Activated CD4-positive, alpha-beta T cell treated with anti-CD3 and anti-CD28 coated beads for 24 hours (primary cell): ENCODE measurements around the gene HOXC4.
"Not testable (repeated sequence)": the region's sequence is repeated elsewhere in the genome, so short reads cannot be mapped to it uniquely, and the experiment has no call there.

Source experiments
- DNase-seq, 2 donors: peaks; one replicate each; pipeline ENCODE4 v3.0.0-alpha.2; 2020; ENCODE audit warnings: low read depth in 2 of 2

Gene HOXC4

GRCh38 chr12:54055552-54055951 is 1.9 kb downstream of the HOXC4 start:
- DNase-seq: no peak

GRCh38 chr12:54056110-54056509 is 2.5 kb downstream of the HOXC4 start:
- DNase-seq: no peak

GRCh38 chr12:54058128-54058768 is 4.6 kb downstream of the HOXC4 start:
- DNase-seq: no peak

- DNase-seq: no peak
Observed at GRCh38 chr12:54059668-54060067, 6.0 kb downstream of the HOXC4 start.

GRCh38 chr12:54060174-54060974 is 6.7 kb downstream of the HOXC4 start:
- no peak for DNase-seq

- DNase-seq: no peak
Observed at GRCh38 chr12:54060975-54061778, 7.5 kb downstream of the HOXC4 start.

GRCh38 chr12:54065677-54066076 is 12.0 kb downstream of the HOXC4 start:
- no peak for DNase-seq

- DNase-seq: no peak
Observed at GRCh38 chr12:54066408-54066807, 12.8 kb downstream of the HOXC4 start.

GRCh38 chr12:54068418-54069070 is 14.9 kb downstream of the HOXC4 start:
- no peak for DNase-seq

- DNase-seq: no peak
Observed at GRCh38 chr12:54071942-54072341, 18.3 kb downstream of the HOXC4 start.

- no peak for DNase-seq
Observed at GRCh38 chr12:54074308-54074707, 20.7 kb downstream of the HOXC4 start.

GRCh38 chr12:54075409-54075808 is 21.8 kb downstream of the HOXC4 start:
- DNase-seq: no peak

- no peak for DNase-seq
Observed at GRCh38 chr12:54075974-54076373, 22.3 kb downstream of the HOXC4 start.

- DNase-seq: not testable (repeated sequence)
Observed at GRCh38 chr12:54077843-54078242, 24.2 kb downstream of the HOXC4 start.

GRCh38 chr12:54079115-54079514 is 25.5 kb downstream of the HOXC4 start:
- DNase-seq: not testable (repeated sequence)

- not testable (repeated sequence) for DNase-seq
Observed at GRCh38 chr12:54080008-54080924, 26.6 kb downstream of the HOXC4 start.

GRCh38 chr12:54081053-54081514 is 27.4 kb downstream of the HOXC4 start:
- DNase-seq: not testable (repeated sequence)

GRCh38 chr12:54081581-54082396 is 28.2 kb downstream of the HOXC4 start:
- DNase-seq: not testable (repeated sequence)

- DNase-seq: no peak
Observed at GRCh38 chr12:54082397-54082892, 28.8 kb downstream of the HOXC4 start.

- not testable (repeated sequence) for DNase-seq
Observed at GRCh38 chr12:54088011-54088410, 34.4 kb downstream of the HOXC4 start.
